Stimulated activated CD4-positive, alpha-beta T cell treated with anti-CD3 and anti-CD28 coated beads, Interleukin-2, amount 100 ng/mL, for 4 hours (primary cell): ENCODE measurements around the gene ADAM8.

Experiments used
- DNase-seq: peaks from one replicate; pipeline ENCODE4 v3.0.0-alpha.2; 2020; ENCODE audit warnings: low read depth

ADAM8 gene

DNA sequence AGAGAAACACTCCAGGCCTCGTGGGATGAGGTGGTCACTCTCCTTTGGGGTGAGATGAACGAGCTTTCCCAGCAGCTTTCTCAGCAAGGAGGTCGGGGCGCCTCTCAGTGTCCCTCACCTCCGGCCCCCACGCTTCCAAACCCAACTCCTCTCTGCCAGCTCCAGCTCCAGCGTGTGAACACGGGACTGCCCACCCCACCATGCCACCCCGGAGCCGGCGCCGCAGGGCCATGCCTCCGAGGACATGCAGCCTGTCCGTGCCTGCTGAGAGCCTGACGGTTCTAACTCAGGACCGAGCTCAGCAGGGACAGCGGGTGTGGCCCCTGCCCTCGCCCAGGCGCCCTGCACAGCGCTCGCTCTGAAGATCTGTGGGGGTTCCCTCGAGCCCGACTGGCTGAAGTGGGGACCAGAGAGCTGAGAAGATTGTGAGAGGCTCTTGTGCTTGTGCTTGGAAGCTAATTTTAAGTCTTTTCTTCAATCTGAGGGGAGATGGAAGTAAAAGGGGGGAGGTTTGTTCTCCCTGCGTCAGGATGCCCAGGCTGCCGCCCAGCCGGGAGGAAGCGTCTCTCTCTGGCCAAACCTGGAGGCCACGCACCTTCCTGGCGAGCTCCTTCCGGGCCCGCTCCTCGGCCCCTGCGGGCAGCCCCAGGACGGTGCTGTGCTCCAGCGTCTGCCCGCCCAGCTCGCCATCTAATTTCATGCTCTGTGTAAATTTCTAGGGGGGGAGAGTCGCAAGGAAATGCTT is 5.1 kb upstream of the ADAM8 start:
- DNase-seq = no peak

DNA sequence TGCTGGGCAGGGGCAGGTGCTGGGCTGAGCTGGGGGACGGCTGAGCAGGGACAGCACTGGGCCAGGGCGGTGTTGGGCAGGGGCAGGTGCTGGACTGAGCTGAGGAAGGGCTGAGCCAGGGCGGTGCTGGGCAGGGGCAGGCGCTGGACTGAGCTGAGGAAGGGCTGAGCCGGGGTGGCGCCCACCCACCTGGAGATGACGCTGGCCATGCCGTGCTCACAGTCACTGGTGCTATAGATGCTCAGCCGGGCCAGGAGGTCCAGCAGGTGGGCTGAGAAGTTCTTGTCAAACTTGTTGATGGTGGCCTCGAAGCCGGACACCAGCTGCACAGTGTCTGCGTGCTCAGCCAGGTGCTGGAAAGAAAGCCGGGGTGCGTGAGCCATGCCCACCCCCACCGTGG is 4.4 kb upstream of the ADAM8 start:
- no peak for DNase-seq

DNA sequence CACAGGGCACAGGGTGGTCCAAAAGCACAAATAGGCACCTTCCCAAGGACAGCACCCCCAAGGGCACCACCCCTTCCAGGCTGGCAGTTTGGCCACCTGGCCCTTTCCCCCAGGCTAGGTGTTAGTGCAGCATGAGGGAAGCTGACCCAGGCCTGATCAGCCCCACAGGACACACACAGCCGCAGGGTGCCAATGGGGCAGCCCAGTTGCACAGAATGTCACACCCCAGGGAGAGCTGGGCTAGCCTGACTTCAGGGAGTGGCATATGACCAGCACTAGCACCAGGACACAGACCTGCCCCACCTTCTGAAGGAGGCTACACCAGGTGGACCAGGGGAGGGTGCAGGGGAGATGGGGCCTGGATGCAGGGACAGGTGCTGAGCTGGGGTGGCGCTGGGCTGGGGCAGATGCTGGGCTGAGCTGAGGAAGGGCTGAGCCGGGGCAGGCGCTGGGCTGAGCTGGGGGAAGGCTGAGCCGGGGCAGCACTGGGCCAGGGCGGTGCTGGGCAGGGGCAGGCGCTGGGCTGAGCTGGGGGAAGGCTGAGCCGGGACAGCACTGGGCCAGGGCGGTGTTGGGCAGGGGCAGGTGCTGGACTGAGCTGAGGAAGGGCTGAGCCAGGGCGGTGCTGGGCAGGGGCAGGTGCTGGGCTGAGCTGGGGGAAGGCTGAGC is 3.9 kb upstream of the ADAM8 start:
- DNase-seq = no peak

DNA sequence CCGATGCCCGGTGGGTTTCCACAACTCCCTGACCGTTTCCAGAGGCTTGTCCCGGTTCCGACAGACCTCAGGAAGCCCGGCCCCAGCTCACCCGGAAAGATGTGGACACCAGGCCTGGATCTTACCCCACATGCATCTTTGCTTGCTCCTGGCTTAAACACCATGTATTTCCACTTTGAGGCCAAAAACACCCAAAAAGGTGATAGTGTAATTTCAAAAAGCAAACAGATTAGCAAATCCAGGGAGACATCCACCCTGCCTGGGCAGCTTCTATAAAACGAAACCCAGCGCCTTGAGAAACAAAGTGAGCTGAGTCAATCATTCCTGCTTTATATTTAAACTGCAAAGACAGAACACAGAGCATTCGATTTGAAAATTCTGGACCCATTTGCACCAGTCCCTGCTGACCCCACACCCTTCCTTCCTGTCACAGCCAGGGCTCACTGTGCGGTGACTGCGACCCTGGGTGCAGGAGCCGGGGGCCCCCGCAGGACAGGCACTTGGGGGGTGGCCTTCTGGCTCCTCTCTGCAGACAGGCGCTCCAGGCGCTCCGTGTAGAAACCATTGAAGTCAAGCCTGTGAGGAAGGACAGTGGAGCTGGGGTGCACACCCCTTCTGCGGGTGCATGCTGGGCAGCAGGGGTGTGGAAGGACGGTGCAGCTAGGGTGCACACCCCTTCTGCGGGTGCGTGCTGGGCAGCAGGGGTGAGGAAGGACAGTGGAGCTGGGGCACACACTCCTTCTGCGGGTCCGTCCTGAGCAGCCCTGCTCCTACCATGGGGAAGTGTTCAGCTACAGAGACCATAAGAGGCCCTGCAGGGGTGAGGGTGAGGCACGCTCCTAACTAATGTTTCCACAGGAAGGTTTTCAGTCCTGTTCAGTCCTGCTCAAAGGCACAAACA is 2.9 kb upstream of the ADAM8 start:
- DNase-seq = no peak

DNA sequence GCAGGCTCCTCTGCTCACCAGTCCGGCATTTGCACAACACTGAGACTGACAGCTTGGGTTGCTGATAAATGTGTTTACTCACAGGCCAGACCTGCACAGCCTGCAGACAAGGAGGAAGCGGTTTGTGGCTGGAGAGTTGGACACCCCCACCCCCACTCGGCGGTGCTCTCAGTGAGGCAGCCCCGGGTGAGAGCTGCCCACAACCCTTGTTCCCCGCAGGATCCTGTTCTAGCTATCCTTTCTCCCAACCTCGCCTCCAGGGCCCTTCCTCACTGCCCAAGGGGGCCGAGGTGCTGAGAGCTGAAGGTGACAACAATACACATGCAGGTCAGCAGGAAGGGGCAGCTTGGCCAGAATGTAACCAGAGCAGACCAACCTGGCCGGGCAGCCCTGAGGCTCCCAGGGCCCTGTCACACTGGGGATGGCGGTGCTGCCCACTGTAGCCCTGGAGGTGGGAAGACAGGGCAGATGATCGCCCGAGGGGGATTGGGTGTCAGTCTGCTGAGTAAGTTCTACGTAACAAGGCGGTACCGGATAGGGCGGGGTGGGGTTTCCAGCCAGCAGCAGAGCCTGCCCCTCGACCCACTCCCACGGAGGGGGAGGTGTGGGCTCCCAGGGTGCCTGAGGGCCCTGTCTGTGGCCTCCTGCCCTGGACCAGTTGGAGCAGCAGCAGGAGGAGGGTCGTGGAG is 2.1 kb upstream of the ADAM8 start:
- no peak for DNase-seq

DNA sequence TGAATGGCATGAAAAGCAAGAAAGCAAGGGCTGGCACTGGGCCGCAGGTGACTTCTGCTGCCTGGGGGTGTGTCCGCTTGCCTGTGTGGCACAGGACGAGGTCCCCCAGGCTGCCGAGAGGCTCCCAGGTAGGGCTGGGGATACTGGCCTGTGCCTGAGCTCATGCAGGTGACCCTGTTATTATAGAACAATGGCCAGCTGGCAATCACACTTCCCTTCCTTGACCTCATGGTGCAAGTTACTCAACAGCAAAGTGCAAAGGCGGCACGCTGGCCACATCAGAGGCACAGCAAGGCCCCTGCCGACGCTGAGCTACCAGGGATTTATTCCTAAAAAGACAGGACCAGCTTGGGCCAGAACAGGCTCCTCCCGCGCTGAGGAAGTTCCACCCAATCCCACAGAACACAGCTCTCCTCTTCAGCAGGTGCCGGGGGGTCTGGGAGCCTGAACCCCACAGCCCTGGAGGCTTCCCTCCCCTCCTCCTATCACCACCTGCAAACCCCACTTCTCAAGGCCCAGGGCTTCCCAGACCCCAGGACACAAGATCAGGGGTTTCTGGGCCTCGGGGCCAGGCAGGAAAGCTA is 1.4 kb upstream of the ADAM8 start:
- no peak for DNase-seq

DNA sequence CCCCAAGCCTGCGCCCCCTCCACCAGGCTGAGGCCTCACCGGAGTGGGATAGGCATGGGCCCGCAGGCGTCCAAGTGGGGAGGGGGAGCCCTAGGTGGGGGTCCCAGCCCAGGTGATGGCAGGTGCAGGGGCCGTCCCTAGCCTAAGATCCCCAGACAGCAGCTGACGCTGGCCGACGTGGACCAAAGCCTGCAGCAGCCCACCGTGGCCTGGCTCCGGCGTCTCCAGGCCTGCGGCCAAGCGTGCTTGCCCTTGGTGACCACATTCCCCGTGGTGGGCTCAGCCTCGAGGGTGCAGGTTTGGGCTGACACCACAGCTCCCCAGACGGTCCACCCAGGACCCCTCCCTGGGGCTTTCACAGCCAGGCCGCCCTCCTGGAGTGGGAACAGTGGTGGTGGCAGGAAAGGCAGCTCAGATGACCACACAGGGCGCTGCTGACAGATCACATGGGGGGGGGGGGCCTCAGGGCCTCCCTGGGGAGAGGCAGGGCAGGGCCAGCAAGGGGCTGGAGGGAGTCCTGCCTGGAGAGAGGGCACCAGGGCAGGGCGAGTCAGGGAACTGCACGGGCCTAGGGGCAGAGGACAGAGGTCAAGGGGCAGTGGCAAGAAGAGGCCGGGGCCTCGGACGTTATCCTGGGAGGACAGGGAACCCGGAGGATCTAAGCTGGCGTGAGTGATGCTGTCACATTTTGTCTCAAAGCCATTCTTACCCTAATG is 767 bp upstream of the ADAM8 start:
- DNase-seq = no peak

DNA sequence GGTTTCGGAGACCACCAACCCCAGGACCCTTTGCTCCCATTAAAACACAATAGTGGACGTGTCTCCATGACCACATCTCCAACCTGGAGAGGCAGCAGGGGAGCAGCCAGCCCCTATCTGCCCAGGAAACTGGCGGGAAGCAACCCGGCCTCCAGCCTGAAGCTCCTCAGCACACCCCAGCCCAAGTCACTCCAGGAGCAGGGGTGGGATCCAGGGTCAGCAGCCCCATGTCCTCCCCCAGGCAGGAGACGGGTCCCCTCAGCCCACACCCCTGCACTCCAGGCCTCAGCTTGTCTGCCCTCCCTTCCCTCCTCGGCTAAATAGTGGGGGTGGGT is 601 bp downstream of the ADAM8 start:
- DNase-seq = no peak

DNA sequence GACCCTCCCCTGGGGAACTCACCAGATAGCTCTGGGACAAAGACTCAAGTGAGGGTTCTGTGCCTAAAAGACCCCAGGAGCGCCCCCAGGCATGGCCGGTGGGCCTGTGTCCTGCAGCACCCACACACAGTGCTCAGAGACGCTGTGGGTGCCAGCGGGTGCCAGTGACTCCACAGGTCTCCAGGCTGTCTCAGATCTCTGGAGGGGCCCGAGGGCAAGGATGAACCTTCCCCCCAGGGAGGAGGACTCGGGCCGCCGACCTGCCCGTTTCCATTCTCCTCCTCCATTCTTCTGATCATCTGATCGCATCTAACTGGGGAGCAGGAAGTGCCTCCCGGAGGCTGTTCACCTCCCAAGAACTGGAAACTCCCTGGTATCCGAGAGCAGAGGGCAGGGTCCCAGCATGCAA is 980 bp downstream of the ADAM8 start:
- DNase-seq = no peak

DNA sequence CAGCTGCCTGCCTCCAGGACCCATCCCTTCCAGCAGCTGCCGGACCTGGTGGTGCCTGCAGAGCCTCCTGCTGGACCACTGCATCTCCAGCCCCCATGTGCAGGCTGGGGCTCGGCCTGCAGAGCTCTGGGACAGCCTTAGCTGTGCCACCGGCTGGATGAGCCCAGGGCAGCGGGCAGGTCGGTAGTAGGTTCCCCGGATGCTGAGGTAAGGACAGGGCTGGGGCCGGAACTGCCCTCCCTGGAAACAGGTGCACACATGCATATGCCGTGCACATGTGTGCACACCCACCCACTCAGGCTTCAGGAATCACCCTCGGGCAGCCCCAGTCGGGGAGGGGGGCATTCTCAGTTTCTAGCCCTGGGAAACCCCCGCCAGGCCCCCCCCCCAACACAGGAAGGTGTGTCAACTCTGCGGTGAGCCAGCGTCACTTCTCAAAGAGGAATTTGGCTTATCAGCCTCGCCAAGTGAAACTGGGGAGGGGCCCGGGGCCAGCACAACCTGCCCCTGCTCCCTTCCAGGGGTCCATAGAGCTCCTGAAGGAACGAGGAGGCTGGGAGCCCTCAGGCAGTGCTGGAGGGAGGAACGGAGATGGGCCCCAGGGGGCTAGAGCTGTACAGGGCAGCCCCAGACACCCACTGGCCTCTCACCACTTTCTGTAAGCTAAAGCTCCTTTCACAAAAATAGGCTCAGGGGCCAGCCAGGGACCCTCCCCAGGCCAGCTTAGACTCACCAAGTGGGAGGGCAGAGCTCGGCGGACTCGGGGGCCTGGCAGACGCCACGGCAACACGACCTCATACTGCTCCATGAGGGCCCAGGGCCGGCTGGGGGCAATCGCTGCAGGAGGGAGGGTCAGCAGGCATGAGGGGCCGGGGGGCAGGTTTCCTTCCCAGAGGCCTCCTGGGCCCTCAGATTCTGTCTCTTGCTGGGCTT is 1.7 kb downstream of the ADAM8 start:
- peak; percentile 81 for DNase-seq

DNA sequence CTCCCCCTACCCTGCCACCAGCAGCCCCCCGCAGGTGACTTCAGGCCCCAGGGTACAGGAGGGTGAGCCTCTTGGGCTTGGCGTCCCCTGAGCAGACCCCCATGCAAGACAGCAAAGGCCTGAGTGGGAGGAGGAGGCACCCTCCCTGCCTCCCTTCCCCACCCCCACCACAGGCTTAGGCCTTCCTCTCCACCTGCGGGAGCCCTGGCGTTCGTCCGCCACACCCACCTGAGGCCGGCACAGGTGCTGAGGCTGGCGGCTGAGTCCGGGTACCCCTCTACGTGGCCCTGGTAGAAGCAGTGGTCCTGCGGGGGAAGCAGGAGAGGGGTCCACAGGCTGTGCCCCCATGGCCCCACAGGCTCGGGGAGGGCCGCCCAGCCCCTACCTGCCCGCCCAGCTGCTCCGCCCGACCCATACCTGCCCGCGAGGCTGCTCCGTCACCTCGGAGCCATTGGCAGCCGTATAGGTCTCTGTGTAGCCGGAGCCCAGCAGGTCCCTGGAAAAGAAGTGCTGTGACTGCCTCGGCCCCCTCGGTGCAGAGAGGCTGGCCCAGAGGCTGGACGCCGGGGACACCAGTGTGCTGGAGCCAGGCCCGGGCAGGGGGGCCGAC is 3.0 kb downstream of the ADAM8 start:
- no peak for DNase-seq

DNA sequence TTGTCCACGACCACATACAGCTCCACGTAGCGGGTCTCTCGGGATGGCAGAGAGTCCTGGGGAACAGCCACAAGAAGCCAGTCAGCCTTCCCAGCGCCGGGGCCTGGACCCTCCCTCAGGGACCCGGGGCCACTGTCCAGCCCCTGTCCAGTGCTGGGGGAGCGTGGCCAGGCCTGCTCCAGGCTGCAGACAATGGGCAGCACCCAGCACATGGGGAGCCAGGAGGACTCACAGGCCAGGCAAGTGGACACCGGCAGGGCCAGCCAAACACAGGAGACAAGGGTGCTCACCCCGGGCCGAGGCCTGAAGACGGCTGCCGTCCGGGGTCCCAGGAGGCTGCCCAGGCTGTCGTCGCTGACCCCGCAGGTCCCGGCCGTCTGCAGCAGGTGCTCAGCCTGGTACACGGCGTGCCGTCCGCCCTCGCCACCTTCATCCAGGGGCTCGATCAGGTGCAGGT is 3.7 kb downstream of the ADAM8 start:
- no peak for DNase-seq

DNA sequence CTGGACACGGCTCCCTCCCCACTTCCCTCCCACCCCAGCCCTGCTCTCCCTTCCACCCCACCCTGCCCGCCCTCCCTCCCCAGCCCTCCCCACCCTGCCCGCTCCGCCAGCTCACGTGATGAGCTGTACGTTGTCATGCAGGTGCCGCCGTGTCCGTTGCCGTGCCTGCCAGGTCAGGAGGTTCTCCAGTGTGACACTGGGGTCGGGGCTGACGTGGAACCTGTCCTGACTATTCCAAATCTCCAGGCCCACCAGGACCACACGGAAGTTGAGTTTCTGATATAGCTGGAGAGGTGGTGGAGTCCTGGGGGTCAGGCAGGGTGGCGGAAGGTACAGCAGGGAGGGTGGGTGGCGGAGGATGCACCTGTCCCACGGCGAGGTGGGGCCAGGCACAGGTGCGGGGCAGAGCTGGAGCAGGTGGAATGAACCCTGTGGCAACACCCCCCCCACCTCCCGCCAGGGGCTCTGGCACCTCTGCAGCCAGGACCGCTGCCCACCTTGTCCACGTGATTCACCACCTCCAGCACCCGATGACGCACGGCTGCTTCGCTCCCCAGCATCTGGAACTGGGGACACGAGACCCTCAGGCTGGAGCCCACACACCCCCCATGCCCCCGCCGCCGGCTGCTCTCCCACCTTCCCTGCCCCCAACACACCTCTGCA is 4.2 kb downstream of the ADAM8 start:
- DNase-seq = no peak

DNA sequence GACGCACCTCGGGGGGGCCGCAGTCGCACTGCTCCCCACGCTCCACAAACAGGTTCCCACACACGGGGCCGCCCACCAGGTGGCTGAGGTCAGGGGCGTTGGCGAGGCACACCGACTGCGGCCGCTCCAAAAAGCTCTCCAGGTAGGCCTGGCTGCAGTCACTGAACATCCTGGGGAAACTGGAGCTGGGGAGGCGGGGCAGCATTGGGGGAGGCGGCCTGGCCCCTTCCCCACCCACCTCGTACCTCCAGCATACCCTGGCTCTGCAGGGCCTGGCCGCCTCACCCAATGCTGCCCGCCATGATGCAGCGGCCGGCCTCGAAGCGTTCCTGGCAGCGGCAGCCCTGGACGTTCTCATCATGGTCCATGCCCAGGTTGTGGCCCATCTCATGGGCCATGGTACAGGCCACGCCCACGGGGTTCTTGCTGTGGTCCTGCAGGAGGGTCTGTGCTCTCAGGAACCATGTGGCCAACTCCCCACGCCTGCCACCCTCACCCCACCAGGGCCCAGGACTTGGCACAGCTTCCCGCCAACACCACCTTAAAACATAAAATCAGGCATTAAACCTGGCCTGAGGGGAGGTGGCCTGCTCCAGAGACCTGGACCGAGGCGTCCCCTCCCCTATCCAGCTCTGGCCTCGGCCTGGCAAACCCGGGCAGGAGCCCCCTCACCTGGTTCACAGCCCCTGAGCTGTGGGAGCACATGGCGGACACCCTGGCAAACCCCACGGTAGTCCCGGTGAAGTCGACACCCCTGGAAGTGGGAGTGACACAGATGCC is 5.0 kb downstream of the ADAM8 start:
- no peak for DNase-seq

DNA sequence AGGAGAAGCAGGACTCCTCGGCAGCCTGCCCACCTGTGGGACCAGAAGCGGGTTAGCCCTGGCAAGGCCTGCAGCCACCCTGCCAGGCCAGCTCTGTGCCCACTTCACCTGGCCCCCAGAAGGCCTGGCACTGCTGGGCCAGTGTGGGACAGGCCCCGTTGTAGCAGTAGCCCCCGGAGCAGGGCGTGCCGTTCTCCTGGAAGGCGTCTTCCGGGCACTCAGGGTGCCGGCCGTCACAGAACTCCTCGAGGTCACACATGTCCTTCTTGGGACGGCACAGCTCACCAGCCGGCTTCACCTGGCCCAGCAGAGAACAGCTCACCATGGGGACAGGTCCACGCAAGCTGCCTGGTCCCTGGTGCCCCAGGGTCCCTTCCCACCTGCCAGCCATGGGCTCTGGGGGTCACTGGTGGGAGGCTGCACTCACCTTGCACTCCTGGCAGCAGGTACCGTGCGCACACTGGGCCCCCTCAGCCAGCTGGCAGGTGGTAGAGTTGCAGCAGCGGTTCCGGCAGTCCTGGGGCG is 5.8 kb downstream of the ADAM8 start:
- no peak for DNase-seq

DNA sequence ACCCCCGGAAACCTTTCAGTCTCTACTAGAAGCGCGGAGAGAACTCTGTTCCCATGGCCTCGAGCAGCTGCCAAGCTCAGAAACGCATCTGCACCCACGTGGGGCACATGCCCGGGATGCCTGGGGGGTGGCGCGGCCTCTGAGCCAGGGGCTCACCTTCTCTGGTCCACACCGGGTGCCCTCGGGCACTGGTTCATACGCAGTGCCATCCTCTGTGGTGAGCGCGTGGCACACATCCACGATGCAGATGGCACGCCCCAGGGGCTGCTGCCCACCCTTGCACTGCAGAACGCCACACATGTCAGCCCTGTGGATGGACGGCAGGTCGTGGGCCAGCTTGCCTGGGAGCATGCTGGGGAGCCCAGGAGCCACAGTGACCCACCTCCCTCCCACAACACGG is 6.5 kb downstream of the ADAM8 start:
- no peak for DNase-seq

DNA sequence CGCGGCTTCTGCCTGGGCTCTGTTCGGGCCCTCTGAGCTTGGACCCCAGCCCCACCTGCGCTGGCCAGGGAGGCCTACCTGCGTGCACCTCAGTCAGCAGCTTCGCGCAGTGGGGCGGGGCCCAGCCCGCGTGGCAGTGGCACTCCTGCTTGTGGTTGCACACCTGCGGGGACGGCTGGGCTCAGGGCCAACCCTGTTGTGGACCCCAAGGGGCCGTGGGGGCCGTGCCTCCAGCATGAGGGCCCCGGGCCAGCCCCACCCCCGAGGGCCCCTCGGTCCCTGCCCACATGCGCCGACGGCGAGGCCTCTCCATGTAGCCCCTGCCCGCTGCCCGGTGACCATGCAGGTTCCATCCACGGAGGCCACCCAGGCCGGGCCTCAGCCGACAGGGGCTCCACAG is 7.3 kb downstream of the ADAM8 start:
- no peak for DNase-seq

DNA sequence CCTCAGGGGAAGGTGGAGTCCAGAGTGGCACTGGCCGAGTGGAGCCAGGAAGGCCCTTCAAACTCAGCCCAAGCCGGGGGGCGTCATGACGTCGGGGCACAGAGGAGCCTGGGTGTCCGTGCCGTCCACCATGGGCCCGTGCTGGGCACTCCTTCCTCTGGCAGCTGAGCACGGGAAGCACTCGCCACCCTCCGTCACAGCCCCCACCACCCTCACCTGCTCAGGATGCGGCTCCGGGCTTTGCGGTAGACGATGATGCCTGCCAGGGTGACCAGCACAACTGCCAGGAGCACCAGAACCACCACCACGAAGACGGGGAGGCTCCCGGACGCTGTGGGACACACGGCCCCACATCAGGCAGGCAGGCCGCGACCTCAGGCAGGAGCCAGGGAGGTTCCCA is 8.1 kb downstream of the ADAM8 start:
- no peak for DNase-seq
